Measurements from ENCODE around the gene ETFB. TPM values are rescaled to one million over a fixed set of nuclear protein-coding genes. Genes with fewer than 3 reads are reported as not detected.

Gene ETFB
- total and polyA plus RNA-seq, 5 donors: 240 to 452 (median 264) TPM

- Histone ChIP-seq H3K9me3 (ENCODE audit: control insufficient read depth, low read length) (peaks cover 4% of the 10 kb centered on the region), H3K4me3 (ENCODE audit: low read length) (no peak overlapping the region), H3K27me3 (ENCODE audit: control insufficient read depth, insufficient read depth) (no peaks in the 10 kb centered on the region), H3K4me1 (ENCODE audit: control insufficient read depth, insufficient read depth, low read length) (no peaks in the 10 kb centered on the region), H3K27ac (ENCODE audit: low read length) (no peak overlapping the region)
- intact Hi-C loops (cut with DNase I): no loop called here
- DNase-seq (no peak), ATAC-seq (no peak)
- 81% methylated on average over 3 of the region's 3 CpGs for WGBS
These were observed 60.7 kb downstream of the ETFB start for GRCh38 chr19:51305479-51305878.

- Histone ChIP-seq H3K9me3 (ENCODE audit: control insufficient read depth, low read length) (peaks cover 1% of the 10 kb centered on the region), H3K4me3 (ENCODE audit: low read length) (no peak overlapping the region), H3K27me3 (ENCODE audit: control insufficient read depth, insufficient read depth) (no peaks in the 10 kb centered on the region), H3K4me1 (ENCODE audit: control insufficient read depth, insufficient read depth, low read length) (no peaks in the 10 kb centered on the region), H3K27ac (ENCODE audit: low read length) (no peak overlapping the region)
- 72% methylated on average over 7 of the region's 7 CpGs for WGBS
- intact Hi-C loops (cut with DNase I): no loop called here
- ATAC-seq (no peak), DNase-seq (no peak)
These were observed 64.9 kb downstream of the ETFB start for GRCh38 chr19:51301266-51301665.

GRCh38 chr19:51297406-51297805 is 68.8 kb downstream of the ETFB start:
- 68% methylated on average over 5 of the region's 5 CpGs for WGBS
- H3K27ac ChIP-seq (ENCODE audit: low read length): no peak overlapping the region
- H3K4me3 ChIP-seq (ENCODE audit: low read length): no peak overlapping the region
- no peak for ATAC-seq
- H3K9me3 ChIP-seq (ENCODE audit: control insufficient read depth, low read length): no peaks in the 10 kb centered on the region
- intact Hi-C loops (cut with DNase I): no loop called here
- DNase-seq: no peak
- no peaks in the 10 kb centered on the region for H3K4me1 ChIP-seq (ENCODE audit: control insufficient read depth, insufficient read depth, low read length)
- no peaks in the 10 kb centered on the region for H3K27me3 ChIP-seq (ENCODE audit: control insufficient read depth, insufficient read depth)

GRCh38 chr19:51296336-51297093 is 69.7 kb downstream of the ETFB start:
- 54% methylated on average over 9 of the region's 9 CpGs for WGBS
- Histone ChIP-seq H3K27ac (ENCODE audit: low read length) (no peak overlapping the region), H3K4me3 (ENCODE audit: low read length) (no peak overlapping the region), H3K4me1 (ENCODE audit: control insufficient read depth, insufficient read depth, low read length) (no peaks in the 10 kb centered on the region), H3K27me3 (ENCODE audit: control insufficient read depth, insufficient read depth) (no peaks in the 10 kb centered on the region), H3K9me3 (ENCODE audit: control insufficient read depth, low read length) (no peaks in the 10 kb centered on the region)
- intact Hi-C loops (cut with DNase I): no loop called here
- ATAC-seq (no peak), DNase-seq (no peak)

- no peaks in the 10 kb centered on the region for H3K9me3 ChIP-seq (ENCODE audit: control insufficient read depth, low read length)
- no peak for DNase-seq
- intact Hi-C loops (cut with DNase I): no loop called here
- WGBS: 45% methylated on average over 15 of the region's 15 CpGs
- H3K4me1 ChIP-seq (ENCODE audit: control insufficient read depth, insufficient read depth, low read length): no peaks in the 10 kb centered on the region
- no peak overlapping the region for H3K27ac ChIP-seq (ENCODE audit: low read length)
- H3K27me3 ChIP-seq (ENCODE audit: control insufficient read depth, insufficient read depth): no peaks in the 10 kb centered on the region
- no peak overlapping the region for H3K4me3 ChIP-seq (ENCODE audit: low read length)
- no peak for ATAC-seq
These were observed 70.6 kb downstream of the ETFB start for GRCh38 chr19:51295382-51296126.

Other genes with a start within 250 kb of the ETFB start
- 1 to 10 TPM; 2.9 to 6.0 (median 4.7) TPM for gene SIGLEC9, start 241.5 kb downstream of the ETFB start, total RNA-seq
- gene SIGLEC9, start 241.5 kb downstream of the ETFB start, polyA plus RNA-seq: 1.2 TPM
- gene SIGLEC7, start 224.1 kb downstream of the ETFB start, total RNA-seq: 1 to 10 TPM; 1.3 to 2.4 (median 2.0) TPM
- gene SIGLEC7, start 224.1 kb downstream of the ETFB start, polyA plus RNA-seq: 0.59 TPM
- gene CD33, start 141.3 kb downstream of the ETFB start, total RNA-seq: 1 to 10 TPM; 2.3 to 6.0 (median 4.1) TPM
- gene CD33, start 141.3 kb downstream of the ETFB start, polyA plus RNA-seq: 2.4 TPM
- not detected for gene SIGLECL1, start 115.3 kb downstream of the ETFB start, total RNA-seq
- not detected for gene SIGLECL1, start 115.3 kb downstream of the ETFB start, polyA plus RNA-seq
- gene IGLON5, start 54.7 kb downstream of the ETFB start, total RNA-seq: under 1 TPM in 1 of 4 donors, not detected in 3; 0.31 TPM
- gene IGLON5, start 54.7 kb downstream of the ETFB start, polyA plus RNA-seq: 0.07 TPM
- 1 to 10 TPM in 3 of 4 donors, under 1 TPM in 1; 0.85 to 2.2 (median 1.6) TPM for gene VSIG10L, start 24.2 kb downstream of the ETFB start, total RNA-seq
- gene VSIG10L, start 24.2 kb downstream of the ETFB start, polyA plus RNA-seq: 2.0 TPM
- gene CLDND2, start 2.6 kb upstream of the ETFB start, total RNA-seq: 1 to 10 TPM; 1.1 to 2.5 (median 2.2) TPM
- 0.45 TPM for gene CLDND2, start 2.6 kb upstream of the ETFB start, polyA plus RNA-seq
- gene NKG7, start 6.3 kb upstream of the ETFB start, total RNA-seq: 1 to 10 TPM in 3 of 4 donors, under 1 TPM in 1; 0.89 to 3.1 (median 1.7) TPM
- 1.7 TPM for gene NKG7, start 6.3 kb upstream of the ETFB start, polyA plus RNA-seq
- gene LIM2, start 21.6 kb upstream of the ETFB start, total RNA-seq: not detected
- gene LIM2, start 21.6 kb upstream of the ETFB start, polyA plus RNA-seq: not detected
- not detected for gene C19orf84, start 24.2 kb upstream of the ETFB start, total RNA-seq
- not detected for gene C19orf84, start 24.2 kb upstream of the ETFB start, polyA plus RNA-seq
- 1 to 10 TPM in 3 of 4 donors, under 1 TPM in 1; 0.62 to 6.5 (median 2.7) TPM for gene SIGLEC10, start 51.3 kb upstream of the ETFB start, total RNA-seq
- gene SIGLEC10, start 51.3 kb upstream of the ETFB start, polyA plus RNA-seq: 0.77 TPM
- not detected for gene SIGLEC8, start 92.1 kb upstream of the ETFB start, total RNA-seq
- not detected for gene SIGLEC8, start 92.1 kb upstream of the ETFB start, polyA plus RNA-seq
- gene CEACAM18, start 112.2 kb upstream of the ETFB start, total RNA-seq: not detected
- not detected for gene CEACAM18, start 112.2 kb upstream of the ETFB start, polyA plus RNA-seq
- under 1 TPM in 1 of 4 donors, not detected in 3; 0.36 TPM for gene SIGLEC12, start 135.4 kb upstream of the ETFB start, total RNA-seq
- gene SIGLEC12, start 135.4 kb upstream of the ETFB start, polyA plus RNA-seq: 0.05 TPM
- gene SIGLEC6, start 165.3 kb upstream of the ETFB start, total RNA-seq: under 1 TPM in 3 of 4 donors, not detected in 1; 0.25 to 0.37 (median 0.35) TPM
- gene SIGLEC6, start 165.3 kb upstream of the ETFB start, polyA plus RNA-seq: not detected
- gene ZNF175, start 204.9 kb upstream of the ETFB start, total RNA-seq: 10 to 100 TPM in 2 of 4 donors, 1 to 10 TPM in 2; 8.7 to 12.4 (median 10.1) TPM
- gene ZNF175, start 204.9 kb upstream of the ETFB start, polyA plus RNA-seq: 3.3 TPM

Data from right cardiac atrium (tissue), 5 donors.